ENCODE measurements around the gene NCKIPSD.

Gene NCKIPSD

GRCh38 chr3:48700731-48701405, 15.2 kb upstream of the NCKIPSD start:
- no peaks in the 10 kb centered on the region for H3K27me3 ChIP-seq (ENCODE audit: insufficient read depth, poor library complexity, severe bottlenecking)
- no peak overlapping the region for H3K4me3 ChIP-seq (ENCODE audit: severe bottlenecking)
- H3K36me3 ChIP-seq (ENCODE audit: low read depth), result peaks cover 89% of the 10 kb centered on the region
- H3K27ac ChIP-seq (ENCODE audit: poor library complexity, severe bottlenecking), result no peak overlapping the region
- no peak for DNase-seq (ENCODE audit: low spot score)
- no peaks in the 10 kb centered on the region for H3K9me3 ChIP-seq (ENCODE audit: severe bottlenecking)
- ATAC-seq (ENCODE audit: low read depth), result peak; percentile 20; the same call in 1 of the 3 replicates
- TF ChIP-seq CTCF (IDR thresholded peaks at IDR 0.05; ENCODE audit: poor library complexity, severe bottlenecking), result no peak
- peaks cover 13% of the 10 kb centered on the region for H3K4me1 ChIP-seq (ENCODE audit: insufficient read depth, poor library complexity, severe bottlenecking)

DNA sequence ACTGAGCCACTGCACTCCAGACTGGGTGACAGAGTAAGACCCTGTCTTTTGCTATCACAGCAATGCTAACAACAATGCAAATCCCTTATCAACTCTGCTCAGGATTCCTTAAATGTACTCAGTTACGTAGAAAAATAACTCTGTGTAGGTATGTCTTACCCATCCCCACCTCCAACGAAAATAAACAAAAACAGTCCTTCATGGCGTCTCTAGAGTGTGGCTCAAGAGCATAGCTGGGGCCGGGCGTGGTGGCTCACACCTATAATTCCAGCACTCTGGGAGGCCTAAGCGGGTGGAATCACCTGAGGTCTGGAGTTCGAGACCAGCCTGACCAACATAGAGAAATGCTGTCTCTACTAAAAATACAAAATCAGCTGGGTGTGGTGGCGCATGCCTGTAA, 13.2 kb upstream of the NCKIPSD start:
- ATAC-seq (ENCODE audit: low read depth) (no peak), DNase-seq (ENCODE audit: low spot score) (no peak)
- Histone ChIP-seq H3K9me3 (ENCODE audit: severe bottlenecking) (no peaks in the 10 kb centered on the region), H3K27me3 (ENCODE audit: insufficient read depth, poor library complexity, severe bottlenecking) (no peaks in the 10 kb centered on the region), H3K36me3 (ENCODE audit: low read depth) (peaks cover 89% of the 10 kb centered on the region), H3K27ac (ENCODE audit: poor library complexity, severe bottlenecking) (no peak overlapping the region), H3K4me1 (ENCODE audit: insufficient read depth, poor library complexity, severe bottlenecking) (peaks cover 30% of the 10 kb centered on the region), H3K4me3 (ENCODE audit: severe bottlenecking) (no peak overlapping the region)
- TF ChIP-seq CTCF (IDR thresholded peaks at IDR 0.05; ENCODE audit: poor library complexity, severe bottlenecking), result no peak

DNA sequence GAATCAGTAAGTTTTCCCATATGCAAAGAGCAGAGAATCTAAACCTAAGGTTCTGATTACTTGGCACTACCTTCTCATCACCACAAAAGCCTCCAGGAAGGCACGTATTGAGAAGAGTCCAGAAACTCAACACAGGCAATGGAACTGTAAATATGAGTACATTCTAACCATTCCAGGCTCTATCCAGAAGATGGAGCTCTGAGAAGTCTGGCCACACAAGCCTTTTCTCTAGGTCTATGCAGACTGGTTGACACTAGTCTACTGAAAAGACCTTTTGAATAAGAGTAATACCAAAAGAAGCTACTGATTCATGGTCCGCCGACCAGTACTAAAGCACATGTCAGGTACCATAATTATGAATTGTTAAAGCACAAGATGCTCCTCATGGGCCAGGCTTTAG, 12.2 kb upstream of the NCKIPSD start:
- Histone ChIP-seq H3K27ac (ENCODE audit: poor library complexity, severe bottlenecking) (peak overlapping the region; percentile 14), H3K9me3 (ENCODE audit: severe bottlenecking) (no peaks in the 10 kb centered on the region), H3K4me1 (ENCODE audit: insufficient read depth, poor library complexity, severe bottlenecking) (peaks cover 31% of the 10 kb centered on the region), H3K4me3 (ENCODE audit: severe bottlenecking) (no peak overlapping the region), H3K36me3 (ENCODE audit: low read depth) (peaks cover 89% of the 10 kb centered on the region), H3K27me3 (ENCODE audit: insufficient read depth, poor library complexity, severe bottlenecking) (no peaks in the 10 kb centered on the region)
- ATAC-seq (ENCODE audit: low read depth) (no peak), DNase-seq (ENCODE audit: low spot score) (no peak)
- peak; percentile 11 for TF ChIP-seq CTCF (IDR thresholded peaks at IDR 0.05; ENCODE audit: poor library complexity, severe bottlenecking)

- TF ChIP-seq CTCF (IDR thresholded peaks at IDR 0.05; ENCODE audit: poor library complexity, severe bottlenecking), result no peak
- no peaks in the 10 kb centered on the region for H3K27me3 ChIP-seq (ENCODE audit: insufficient read depth, poor library complexity, severe bottlenecking)
- H3K4me1 ChIP-seq (ENCODE audit: insufficient read depth, poor library complexity, severe bottlenecking), result peaks cover 27% of the 10 kb centered on the region
- peaks cover 89% of the 10 kb centered on the region for H3K36me3 ChIP-seq (ENCODE audit: low read depth)
- H3K4me3 ChIP-seq (ENCODE audit: severe bottlenecking), result no peak overlapping the region
- H3K27ac ChIP-seq (ENCODE audit: poor library complexity, severe bottlenecking), result peak overlapping the region; percentile 14
- DNase-seq (ENCODE audit: low spot score), result no peak
- no peaks in the 10 kb centered on the region for H3K9me3 ChIP-seq (ENCODE audit: severe bottlenecking)
- ATAC-seq (ENCODE audit: low read depth), result no peak
Measured at GRCh38 chr3:48696601-48697000, 10.9 kb upstream of the NCKIPSD start.

DNA sequence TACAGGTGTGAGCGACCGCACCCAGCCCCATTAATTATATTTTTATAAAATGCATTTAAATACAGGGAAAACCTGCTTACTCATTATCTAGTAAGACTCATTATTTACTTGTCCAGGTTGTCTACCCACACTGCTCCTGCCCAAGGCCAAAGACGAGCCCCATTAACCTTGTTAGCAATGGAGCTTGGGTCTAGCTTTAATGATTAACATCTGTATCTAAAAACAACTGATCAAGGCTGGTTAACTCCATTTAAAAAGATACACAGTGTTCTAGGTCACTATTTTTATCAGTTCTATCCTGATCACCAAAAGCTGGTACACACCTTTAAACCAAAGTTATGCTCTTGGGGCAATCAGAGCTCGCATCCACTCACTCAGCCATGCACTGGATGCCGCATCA, 10.4 kb upstream of the NCKIPSD start:
- no peaks in the 10 kb centered on the region for H3K27me3 ChIP-seq (ENCODE audit: insufficient read depth, poor library complexity, severe bottlenecking)
- no peak for ATAC-seq (ENCODE audit: low read depth)
- H3K4me3 ChIP-seq (ENCODE audit: severe bottlenecking), result no peak overlapping the region
- peaks cover 27% of the 10 kb centered on the region for H3K4me1 ChIP-seq (ENCODE audit: insufficient read depth, poor library complexity, severe bottlenecking)
- peaks cover 90% of the 10 kb centered on the region for H3K36me3 ChIP-seq (ENCODE audit: low read depth)
- no peak for TF ChIP-seq CTCF (IDR thresholded peaks at IDR 0.05; ENCODE audit: poor library complexity, severe bottlenecking)
- no peak for DNase-seq (ENCODE audit: low spot score)
- peak overlapping the region; percentile 14 for H3K27ac ChIP-seq (ENCODE audit: poor library complexity, severe bottlenecking)
- no peaks in the 10 kb centered on the region for H3K9me3 ChIP-seq (ENCODE audit: severe bottlenecking)

Measured in RWPE2 (cell line).